ENCODE data around the gene RNASEH1. TPM values are rescaled to one million over a fixed set of nuclear protein-coding genes. Genes with fewer than 3 reads are reported as not detected.

RNASEH1 gene
- polyA plus RNA-seq, 4 donors: 5.1 to 16.4 (median 9.6) TPM

DNA sequence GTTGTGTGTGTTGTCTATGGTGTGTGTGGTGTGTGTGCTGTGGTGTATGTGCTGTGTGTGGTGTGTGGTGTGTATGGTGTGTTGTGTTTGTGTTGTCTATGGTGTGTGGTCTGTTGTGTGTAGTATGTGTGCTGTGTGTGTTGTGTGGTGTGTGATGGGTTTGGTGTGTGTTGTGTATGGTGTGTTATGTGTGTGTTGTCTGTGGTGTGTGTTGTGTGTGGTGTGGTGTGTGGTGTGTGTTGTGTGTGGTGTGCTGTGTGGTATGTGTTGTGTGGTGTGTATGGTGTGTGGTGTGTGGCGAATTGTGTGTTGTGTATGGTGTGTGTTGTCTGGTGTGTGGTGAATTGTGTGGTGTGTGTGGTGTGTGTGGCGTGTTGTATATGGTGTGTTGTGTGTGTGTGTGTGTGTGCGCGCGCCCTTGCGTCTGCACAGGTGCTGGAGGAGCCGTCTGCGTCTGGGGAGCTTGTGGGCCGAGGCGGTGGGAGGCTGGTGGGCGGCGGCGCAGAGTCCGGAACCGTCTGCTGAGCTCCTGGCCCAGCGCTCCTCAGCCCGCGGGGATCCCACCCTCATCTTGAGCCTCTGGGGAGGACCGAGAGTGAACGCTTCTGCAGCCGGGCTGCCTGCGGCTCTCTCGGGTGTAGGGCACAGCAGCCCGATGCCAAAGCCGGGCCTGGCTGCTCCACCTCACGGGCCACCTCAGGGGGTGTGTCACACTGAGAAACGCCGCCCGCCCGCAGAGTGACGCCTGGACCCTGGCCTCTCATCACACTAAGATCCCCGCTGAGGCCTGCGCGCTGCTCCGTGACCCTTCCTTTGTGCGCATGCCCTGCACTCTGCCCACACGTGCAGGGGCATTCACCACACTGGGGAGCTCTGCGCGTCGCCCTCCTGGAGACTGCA is 30.0 kb downstream of the RNASEH1 start:
- peak in 1 of 2 donors; percentile 35 for DNase-seq
- Histone ChIP-seq H3K36me3 (ENCODE audit: control insufficient read depth in 3 of 3, insufficient read depth in 2 of 3, low read depth in 1 of 3, low read length in 3 of 3) (peaks cover 0 to 15% (median 0%) of the 10 kb centered on the region in 3 donors), H3K4me3 (ENCODE audit: low read depth in 1 of 3, low read length in 3 of 3) (no peak overlapping the region), H3K27ac (ENCODE audit: low read depth in 1 of 3, low read length in 2 of 3) (no peak overlapping the region), H3K9me3 (ENCODE audit: control insufficient read depth in 2 of 2, insufficient read depth in 1 of 2, low read depth in 1 of 2, low read length in 1 of 2) (no peaks in the 10 kb centered on the region), H3K4me1 (ENCODE audit: control insufficient read depth in 3 of 3, insufficient read depth in 2 of 3, low read depth in 1 of 3, low read length in 2 of 3) (peaks cover 0 to 5% (median 2%) of the 10 kb centered on the region in 3 donors), H3K27me3 (ENCODE audit: control insufficient read depth in 3 of 3, insufficient read depth in 3 of 3, low read length in 3 of 3) (no peaks in the 10 kb centered on the region)
- 84 to 91% (median 90%) methylated on average over 33 to 40 of the region's 40 CpGs for WGBS, 3 donors
- FAIRE-seq: no peak

DNA sequence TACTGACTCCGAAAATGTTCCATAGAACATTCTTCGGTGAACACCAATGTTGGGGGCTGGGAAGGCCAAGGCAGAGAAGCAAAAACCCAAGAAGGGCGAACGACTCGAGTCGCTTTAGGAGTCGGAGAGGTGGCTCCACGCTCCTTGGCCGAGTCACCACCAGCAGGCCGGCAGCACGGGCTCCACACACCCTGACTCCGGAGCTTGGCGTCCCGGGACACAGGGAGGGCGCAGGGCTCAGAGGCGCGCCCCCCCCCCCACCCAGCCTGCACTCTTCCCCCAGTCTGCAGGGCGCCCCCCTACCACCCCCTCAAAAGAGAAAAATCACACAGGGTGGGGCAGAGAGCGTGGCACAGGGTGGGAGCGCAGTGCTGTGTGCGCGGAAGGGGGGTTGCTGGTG is 31.3 kb downstream of the RNASEH1 start:
- H3K27me3 ChIP-seq (ENCODE audit: control insufficient read depth in 3 of 3, insufficient read depth in 3 of 3, low read length in 3 of 3): no peaks in the 10 kb centered on the region
- H3K4me3 ChIP-seq (ENCODE audit: low read depth in 1 of 3, low read length in 3 of 3): no peak overlapping the region
- WGBS, 3 donors: 93 to 95% (median 94%) methylated on average over 21 to 22 of the region's 22 CpGs
- peaks cover 0 to 8% (median 5%) of the 10 kb centered on the region in 3 donors for H3K4me1 ChIP-seq (ENCODE audit: control insufficient read depth in 3 of 3, insufficient read depth in 2 of 3, low read depth in 1 of 3, low read length in 2 of 3)
- H3K27ac ChIP-seq (ENCODE audit: low read depth in 1 of 3, low read length in 2 of 3): no peak overlapping the region
- FAIRE-seq (no peak), DNase-seq (no peak)
- H3K36me3 ChIP-seq (ENCODE audit: control insufficient read depth in 3 of 3, insufficient read depth in 2 of 3, low read depth in 1 of 3, low read length in 3 of 3): peaks cover 0 to 3% (median 0%) of the 10 kb centered on the region in 3 donors
- no peaks in the 10 kb centered on the region for H3K9me3 ChIP-seq (ENCODE audit: control insufficient read depth in 2 of 2, insufficient read depth in 1 of 2, low read depth in 1 of 2, low read length in 1 of 2)

DNA sequence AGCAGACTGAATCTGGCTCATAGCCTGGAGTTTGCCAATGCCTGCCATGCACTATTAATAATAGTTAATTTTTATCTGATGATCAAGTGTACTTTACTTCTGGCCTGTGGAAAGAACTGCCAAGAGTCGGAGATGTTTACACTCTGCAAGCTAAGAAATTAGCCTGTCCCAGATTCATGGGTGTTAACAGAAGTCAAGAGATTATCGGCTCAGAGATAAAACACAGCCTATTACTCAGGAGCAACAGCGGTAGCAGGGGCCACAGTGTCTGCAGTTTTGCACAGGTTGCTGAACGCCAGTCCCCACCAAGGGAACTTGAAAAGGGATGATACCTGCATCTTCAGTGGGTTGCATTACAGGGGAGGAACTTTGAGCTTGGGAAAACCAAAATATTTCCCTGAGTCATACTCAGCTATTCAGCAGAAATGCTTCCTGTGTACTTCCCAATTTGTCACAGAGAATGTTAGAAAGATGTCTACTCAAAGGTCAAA is 34.5 kb downstream of the RNASEH1 start:
- no peaks in the 10 kb centered on the region for H3K9me3 ChIP-seq (ENCODE audit: control insufficient read depth in 2 of 2, insufficient read depth in 1 of 2, low read depth in 1 of 2, low read length in 1 of 2)
- no peak overlapping the region for H3K4me3 ChIP-seq (ENCODE audit: low read depth in 1 of 3, low read length in 3 of 3)
- DNase-seq (peak in 1 of 2 donors; percentile 87), FAIRE-seq (no peak)
- peaks cover 7 to 10% (median 8%) of the 10 kb centered on the region in 3 donors for H3K4me1 ChIP-seq (ENCODE audit: control insufficient read depth in 3 of 3, insufficient read depth in 2 of 3, low read depth in 1 of 3, low read length in 2 of 3)
- H3K36me3 ChIP-seq (ENCODE audit: control insufficient read depth in 3 of 3, insufficient read depth in 2 of 3, low read depth in 1 of 3, low read length in 3 of 3): no peaks in the 10 kb centered on the region
- WGBS, 3 donors: 16 to 40% (median 38%) methylated on average over 4 of the region's 4 CpGs
- no peaks in the 10 kb centered on the region for H3K27me3 ChIP-seq (ENCODE audit: control insufficient read depth in 3 of 3, insufficient read depth in 3 of 3, low read length in 3 of 3)
- peak overlapping the region in 2 of 3 donors; percentile 0 to 74 for H3K27ac ChIP-seq (ENCODE audit: low read depth in 1 of 3, low read length in 2 of 3)

DNA sequence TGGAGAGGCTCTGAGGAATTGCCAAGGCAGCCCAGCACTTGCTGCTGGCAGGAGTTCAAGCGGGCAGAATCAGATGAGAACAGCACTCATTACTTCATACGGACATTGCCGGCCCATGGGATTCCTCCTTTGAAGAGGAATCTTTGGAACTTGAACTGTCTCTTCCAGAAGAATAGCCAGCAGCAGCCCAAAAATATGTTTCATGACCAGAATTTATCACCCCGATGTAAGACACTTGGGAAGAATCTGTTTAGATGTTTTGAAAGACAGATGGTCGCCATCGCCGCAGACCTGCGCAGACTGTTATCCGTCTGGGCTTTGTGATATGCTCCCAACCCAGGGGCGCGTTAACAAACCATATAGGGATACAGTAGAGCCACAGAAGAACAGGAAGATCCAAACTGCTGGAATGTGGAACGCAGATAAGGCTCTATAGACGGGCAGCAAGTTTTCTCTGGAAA is 35.1 kb downstream of the RNASEH1 start:
- FAIRE-seq: no peak
- peak in 1 of 2 donors; percentile 31 for DNase-seq
- H3K27me3 ChIP-seq (ENCODE audit: control insufficient read depth in 3 of 3, insufficient read depth in 3 of 3, low read length in 3 of 3): no peaks in the 10 kb centered on the region
- H3K9me3 ChIP-seq (ENCODE audit: control insufficient read depth in 2 of 2, insufficient read depth in 1 of 2, low read depth in 1 of 2, low read length in 1 of 2): no peaks in the 10 kb centered on the region
- no peaks in the 10 kb centered on the region for H3K36me3 ChIP-seq (ENCODE audit: control insufficient read depth in 3 of 3, insufficient read depth in 2 of 3, low read depth in 1 of 3, low read length in 3 of 3)
- peaks cover 7 to 10% (median 8%) of the 10 kb centered on the region in 3 donors for H3K4me1 ChIP-seq (ENCODE audit: control insufficient read depth in 3 of 3, insufficient read depth in 2 of 3, low read depth in 1 of 3, low read length in 2 of 3)
- no peak overlapping the region for H3K4me3 ChIP-seq (ENCODE audit: low read depth in 1 of 3, low read length in 3 of 3)
- peak overlapping the region; percentile 0 to 74 (median 13) for H3K27ac ChIP-seq (ENCODE audit: low read depth in 1 of 3, low read length in 2 of 3)
- WGBS, 3 donors: 27 to 58% (median 39%) methylated on average over 13 of the region's 13 CpGs

DNA sequence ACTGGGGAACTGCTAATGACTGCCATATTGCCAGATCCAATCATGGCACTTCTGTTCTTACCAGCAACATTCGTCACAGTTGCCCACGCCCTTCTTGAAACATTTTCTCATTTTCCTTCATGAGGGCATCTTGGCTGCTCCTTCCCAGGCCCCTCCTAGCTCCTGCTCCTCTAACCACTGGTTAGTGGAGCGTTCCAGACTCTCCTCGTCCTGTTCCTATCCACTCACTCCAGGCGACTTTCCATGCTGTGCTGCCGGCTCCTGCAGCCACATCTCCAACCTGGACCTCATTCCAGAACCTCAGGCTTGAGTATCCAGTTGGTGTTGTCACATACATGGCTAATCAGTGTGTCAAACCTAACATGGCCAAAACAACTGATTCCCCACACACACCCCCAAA is 37.5 kb downstream of the RNASEH1 start:
- WGBS, 3 donors: 94 to 96% (median 95%) methylated on average over 6 of the region's 6 CpGs
- peak overlapping the region in 1 of 3 donors; percentile 82 for H3K4me3 ChIP-seq (ENCODE audit: low read depth in 1 of 3, low read length in 3 of 3)
- peaks cover 0 to 6% of the 10 kb centered on the region in 2 donors for H3K9me3 ChIP-seq (ENCODE audit: control insufficient read depth in 2 of 2, insufficient read depth in 1 of 2, low read depth in 1 of 2, low read length in 1 of 2)
- H3K27me3 ChIP-seq (ENCODE audit: control insufficient read depth in 3 of 3, insufficient read depth in 3 of 3, low read length in 3 of 3): no peaks in the 10 kb centered on the region
- H3K27ac ChIP-seq (ENCODE audit: low read depth in 1 of 3, low read length in 2 of 3): no peak overlapping the region
- peaks cover 7 to 10% (median 8%) of the 10 kb centered on the region in 3 donors for H3K4me1 ChIP-seq (ENCODE audit: control insufficient read depth in 3 of 3, insufficient read depth in 2 of 3, low read depth in 1 of 3, low read length in 2 of 3)
- peaks cover 0 to 5% (median 0%) of the 10 kb centered on the region in 3 donors for H3K36me3 ChIP-seq (ENCODE audit: control insufficient read depth in 3 of 3, insufficient read depth in 2 of 3, low read depth in 1 of 3, low read length in 3 of 3)
- FAIRE-seq (no peak), DNase-seq (no peak)

DNA sequence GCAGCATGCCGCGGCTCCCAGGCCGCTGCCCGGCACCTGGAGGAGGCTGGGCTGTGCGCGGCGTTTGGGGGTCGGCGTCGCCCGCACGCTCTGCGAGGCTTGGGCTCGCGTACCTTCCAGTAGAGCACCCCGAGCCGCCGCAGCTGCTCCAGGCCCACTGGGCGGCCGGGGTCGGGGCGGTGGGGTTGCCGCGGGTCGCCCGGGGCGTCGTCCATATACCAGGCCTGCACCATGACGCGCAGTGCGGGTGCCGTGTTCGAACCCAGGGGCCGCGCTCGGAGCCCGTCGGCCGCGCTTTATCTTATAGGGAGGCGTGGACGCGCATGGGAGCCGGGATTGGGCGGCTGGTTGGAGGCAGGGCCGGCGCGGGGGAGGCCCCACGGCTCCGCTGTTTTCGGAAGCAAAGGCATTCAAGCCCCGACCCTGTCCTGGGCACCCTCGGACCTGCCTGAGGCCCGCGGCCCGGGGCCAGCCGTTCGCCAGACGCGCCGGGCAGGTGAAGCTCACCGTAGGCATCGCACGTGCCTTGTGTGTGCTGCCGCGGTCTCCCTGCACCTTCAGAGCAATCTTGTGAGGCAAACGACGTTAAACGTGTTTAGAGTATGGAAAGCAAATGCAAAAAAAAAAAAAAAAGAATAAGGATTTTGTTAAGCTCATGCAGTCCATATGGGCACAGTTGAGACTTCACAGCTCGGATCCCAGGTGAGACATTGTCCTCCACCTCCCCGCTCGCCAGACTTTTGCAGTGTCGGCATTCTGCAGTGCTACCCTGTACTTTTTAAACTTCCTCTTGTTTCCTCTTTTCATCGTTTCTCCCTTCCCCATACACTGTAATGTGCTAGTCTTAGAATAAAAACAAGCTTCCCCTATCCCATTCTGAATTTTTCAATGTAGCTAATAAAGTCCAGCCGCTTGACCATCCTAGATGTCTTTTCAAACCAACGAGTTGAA is 38.6 kb downstream of the RNASEH1 start, which contains the start of gene ADI1:
TSS of gene ADI1 (minus strand) at position 277 of the 951 bp plus-strand sequence. CDS start at position 233, 44 bp downstream.
- peaks cover 0 to 12% of the 10 kb centered on the region in 2 donors for H3K9me3 ChIP-seq (ENCODE audit: control insufficient read depth in 2 of 2, insufficient read depth in 1 of 2, low read depth in 1 of 2, low read length in 1 of 2)
- H3K4me1 ChIP-seq (ENCODE audit: control insufficient read depth in 3 of 3, insufficient read depth in 2 of 3, low read depth in 1 of 3, low read length in 2 of 3): peaks cover 7 to 8% (median 8%) of the 10 kb centered on the region in 3 donors
- H3K27ac ChIP-seq (ENCODE audit: low read depth in 1 of 3, low read length in 2 of 3): peak within 1 kb of the TSS; percentile 90 to 97 (median 91)
- peak; percentile 80 to 91 for DNase-seq
- H3K36me3 ChIP-seq (ENCODE audit: control insufficient read depth in 3 of 3, insufficient read depth in 2 of 3, low read depth in 1 of 3, low read length in 3 of 3): peaks cover 0 to 7% (median 0%) of the 10 kb centered on the region in 3 donors
- no peaks in the 10 kb centered on the region for H3K27me3 ChIP-seq (ENCODE audit: control insufficient read depth in 3 of 3, insufficient read depth in 3 of 3, low read length in 3 of 3)
- no peak for FAIRE-seq
- H3K4me3 ChIP-seq (ENCODE audit: low read depth in 1 of 3, low read length in 3 of 3): peak within 1 kb of the TSS; percentile 72 to 82 (median 79)
- 2 to 4% (median 3%) methylated on average over 63 to 76 of the region's 76 CpGs for WGBS, 3 donors

DNA sequence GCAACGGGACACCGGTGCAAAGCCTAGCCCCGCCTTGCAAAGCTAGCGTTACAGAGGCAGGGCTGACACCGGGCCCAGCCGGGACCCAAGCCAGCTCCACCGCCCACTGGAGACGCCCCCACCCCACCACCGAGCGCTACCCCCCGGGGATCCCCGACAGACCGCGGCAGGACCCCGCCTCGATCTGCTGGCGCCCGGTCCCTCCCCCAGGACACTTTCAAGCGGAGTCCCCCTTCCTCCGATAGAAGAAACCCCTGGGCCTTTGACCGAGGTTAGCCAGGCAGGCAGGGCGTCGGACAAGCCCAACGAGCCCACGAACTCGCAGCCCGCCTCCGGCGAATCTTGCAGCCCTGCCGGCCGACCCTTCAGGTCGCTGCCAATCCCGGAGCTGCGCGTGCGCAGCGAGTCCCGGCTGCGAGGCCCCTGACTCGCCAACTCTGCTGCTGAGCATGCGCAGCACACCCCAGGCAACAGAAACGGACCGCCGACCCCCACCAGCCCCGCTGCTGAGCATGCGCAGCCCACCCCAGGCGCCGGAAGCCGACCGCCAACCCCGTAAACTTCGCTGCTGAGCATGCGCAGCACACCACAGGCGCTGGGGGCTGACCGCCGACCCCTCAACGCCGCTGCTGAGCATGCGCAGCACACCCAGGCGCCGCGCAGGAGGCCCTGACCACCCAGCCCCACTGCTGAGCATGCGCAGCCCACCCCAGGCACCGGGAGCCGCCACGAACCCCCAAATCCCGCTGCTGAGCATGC is 39.5 kb downstream of the RNASEH1 start:
- no peak for FAIRE-seq
- H3K4me1 ChIP-seq (ENCODE audit: control insufficient read depth in 3 of 3, insufficient read depth in 2 of 3, low read depth in 1 of 3, low read length in 2 of 3): peaks cover 7 to 12% (median 8%) of the 10 kb centered on the region in 3 donors
- peak overlapping the region; percentile 72 to 82 (median 79) for H3K4me3 ChIP-seq (ENCODE audit: low read depth in 1 of 3, low read length in 3 of 3)
- peak overlapping the region; percentile 90 to 97 (median 91) for H3K27ac ChIP-seq (ENCODE audit: low read depth in 1 of 3, low read length in 2 of 3)
- no peaks in the 10 kb centered on the region for H3K27me3 ChIP-seq (ENCODE audit: control insufficient read depth in 3 of 3, insufficient read depth in 3 of 3, low read length in 3 of 3)
- peaks cover 0 to 7% (median 3%) of the 10 kb centered on the region in 3 donors for H3K36me3 ChIP-seq (ENCODE audit: control insufficient read depth in 3 of 3, insufficient read depth in 2 of 3, low read depth in 1 of 3, low read length in 3 of 3)
- DNase-seq: peak; percentile 93 to 99
- WGBS, 3 donors: 0 to 1% (median 0%) methylated on average over 60 to 67 of the region's 67 CpGs
- H3K9me3 ChIP-seq (ENCODE audit: control insufficient read depth in 2 of 2, insufficient read depth in 1 of 2, low read depth in 1 of 2, low read length in 1 of 2): peaks cover 0 to 12% of the 10 kb centered on the region in 2 donors

Data from small intestine (tissue), 7 donors.